PC-9 (cell line): ENCODE data around the gene NUP43. TPM values are rescaled to one million over a fixed set of nuclear protein-coding genes. Genes with fewer than 3 reads are reported as not detected.

ENCODE experiments used
- BruUV-seq: library from RNA; stranded (reverse); fragments of 400-500 nt; replicated peaks from 2 replicates; lab custom pipeline; 2021; lab: Mats Ljungman, UMichigan
- CTCF ChIA-PET: fragments of 300-600 bp; sonication (Branson Sonifier 250); formaldehyde crosslinking; loops from one replicate; lab custom pipeline; 2022; ENCODE audit warnings: antibody characterized with exemption; lab: Charles Lee
- POLR2A ChIA-PET: fragments of 300-600 bp; sonication (Branson Sonifier 250); formaldehyde crosslinking; loops from one replicate; lab custom pipeline; 2022; ENCODE audit warnings: antibody characterized with exemption; ENCODE audit not compliant: unreplicated experiment; lab: Charles Lee
- DNase-seq, 2 experiments: peaks; one replicate each; pipeline versions ENCODE4 v3.0.0 to v3.0.0-alpha.2; 2015 to 2022; ENCODE audit warnings: mixed read lengths in 1 of 2
- H2AFZ ChIP-seq: fragments of 200-600 bp; sonication (generic); 2 replicates; pipeline ENCODE4 v1.8.1; 2017; ENCODE audit warnings: antibody characterized with exemption
- H3F3A ChIP-seq: fragments of 200-600 bp; sonication (generic); 2 replicates; pipeline ENCODE4 v1.8.1; 2017; ENCODE audit warnings: antibody characterized with exemption, mild to moderate bottlenecking, low read depth; ENCODE audit not compliant: insufficient read depth
- H3K27ac ChIP-seq: fragments of 200-600 bp; sonication (generic); 2 replicates; pipeline ENCODE4 v1.6.1; 2016; ENCODE audit warnings: mixed run types
- H3K27me3 ChIP-seq: fragments of 200-600 bp; sonication (generic); 2 replicates; pipeline ENCODE4 v1.6.1; 2016; ENCODE audit warnings: low read depth, mixed run types; ENCODE audit not compliant: insufficient read depth
- H3K36me3 ChIP-seq: fragments of 200-600 bp; sonication (generic); 2 replicates; pipeline ENCODE4 v1.6.1; 2016; ENCODE audit warnings: low read depth, mixed run types
- H3K4me1 ChIP-seq: fragments of 200-600 bp; sonication (generic); replicated peaks from 2 replicates; pipeline ENCODE4 v1.6.1; 2016; ENCODE audit warnings: mixed run types; ENCODE audit not compliant: insufficient read depth
- H3K4me2 ChIP-seq: fragments of 200-600 bp; sonication (generic); 2 replicates; pipeline ENCODE4 v1.6.1; 2017; ENCODE audit warnings: mixed run types
- H3K4me3 ChIP-seq: fragments of 200-600 bp; sonication (generic); 2 replicates; pipeline ENCODE4 v1.6.1; 2016; ENCODE audit warnings: mixed run types
- H3K79me2 ChIP-seq: fragments of 200-600 bp; sonication (generic); 2 replicates; pipeline ENCODE4 v1.6.1; 2017; ENCODE audit warnings: low read depth, mixed run types
- H3K9me2 ChIP-seq: fragments of 200-600 bp; sonication (generic); 2 replicates; pipeline ENCODE4 v1.8.1; 2017; ENCODE audit warnings: mild to moderate bottlenecking; ENCODE audit not compliant: insufficient read depth
- H3K9me3 ChIP-seq: fragments of 200-600 bp; sonication (generic); 2 replicates; pipeline ENCODE4 v1.8.1; 2016; ENCODE audit warnings: low read depth; ENCODE audit not compliant: insufficient read depth
- H4K20me1 ChIP-seq: fragments of 200-600 bp; sonication (generic); 2 replicates; pipeline ENCODE4 v1.8.1; 2017; ENCODE audit not compliant: insufficient read depth
- CTCF ChIP-seq: fragments of 200-600 bp; sonication (generic); conservative IDR thresholded peaks from 2 replicates; pipeline ENCODE4 v1.6.1; 2017; ENCODE audit warnings: mixed run types, antibody characterized with exemption, mild to moderate bottlenecking, moderate library complexity
- EZH2 ChIP-seq: fragments of 200-600 bp; sonication (generic); IDR thresholded peaks from 2 replicates; pipeline ENCODE4 v1.8.0; 2017; ENCODE audit warnings: antibody characterized with exemption, low read depth
- intact Hi-C: fragments of 100-400 bp; cut with micrococcal nuclease; formaldehyde crosslinking; loops from one replicate; pipeline ENCODE4 v1.10.0; 2022; ENCODE audit not compliant: unreplicated experiment
- total RNA-seq: library from RNA; stranded (reverse); gene quantifications from 2 replicates; pipeline ENCODE4 v1.2.3, GENCODE V29; 2021

Gene NUP43
- total RNA-seq, 1 experiment from 2014 or later = 36.2 TPM

GRCh38 chr6:149771925-149772324, 25.6 kb upstream of the NUP43 start:
- H3K9me3 ChIP-seq = no peaks in the 10 kb centered on the region
- peaks cover 4% of the 10 kb centered on the region; the same call in 1 of the 2 replicates for H3K36me3 ChIP-seq
- TF ChIP-seq CTCF = no peak
- no peak for TF ChIP-seq EZH2
- no peak overlapping the region for H2AFZ ChIP-seq
- intact Hi-C loops = no loop called here
- no peak for DNase-seq
- H3K4me1 ChIP-seq = peaks cover 2% of the 10 kb centered on the region
- H4K20me1 ChIP-seq = no peaks in the 10 kb centered on the region
- ChIA-PET CTCF (no interaction called here), POLR2A (no interaction called here)
- H3K79me2 ChIP-seq = peaks cover 14% of the 10 kb centered on the region; the same call in 1 of the 2 replicates
- H3K4me2 ChIP-seq = no peak overlapping the region
- H3K27ac ChIP-seq = no peak overlapping the region
- H3F3A ChIP-seq = no peaks in the 10 kb centered on the region
- BruUV-seq = no TSS peak
- no peaks in the 10 kb centered on the region for H3K27me3 ChIP-seq
- no peak overlapping the region for H3K4me3 ChIP-seq
- no peaks in the 10 kb centered on the region for H3K9me2 ChIP-seq

GRCh38 chr6:149771185-149771584, 24.9 kb upstream of the NUP43 start:
- Histone ChIP-seq H4K20me1 (no peaks in the 10 kb centered on the region), H3K36me3 (peaks cover 10% of the 10 kb centered on the region; the same call in 1 of the 2 replicates), H3K4me2 (no peak overlapping the region), H3K4me1 (peaks cover 7% of the 10 kb centered on the region), H3K27ac (no peak overlapping the region), H3K79me2 (peaks cover 18% of the 10 kb centered on the region; the same call in 1 of the 2 replicates), H3K9me2 (no peaks in the 10 kb centered on the region), H2AFZ (no peak overlapping the region), H3K27me3 (no peaks in the 10 kb centered on the region), H3K4me3 (no peak overlapping the region), H3F3A (peaks cover 6% of the 10 kb centered on the region; the same call in 1 of the 2 replicates), H3K9me3 (peaks cover 6% of the 10 kb centered on the region; the same call in 1 of the 2 replicates)
- CTCF ChIA-PET = no interaction called here
- POLR2A ChIA-PET = no interaction called here
- no peak for TF ChIP-seq CTCF
- no peak for TF ChIP-seq EZH2
- no TSS peak for BruUV-seq
- DNase-seq = no peak
- intact Hi-C loops = no loop called here

- peaks cover 9% of the 10 kb centered on the region; the same call in 1 of the 2 replicates for H3K9me3 ChIP-seq
- intact Hi-C loops = no loop called here
- DNase-seq = no peak
- peaks cover 7% of the 10 kb centered on the region for H3K4me1 ChIP-seq
- H3F3A ChIP-seq = peaks cover 12% of the 10 kb centered on the region; the same call in 1 of the 2 replicates
- H3K9me2 ChIP-seq = no peaks in the 10 kb centered on the region
- H3K79me2 ChIP-seq = peaks cover 18% of the 10 kb centered on the region; the same call in 1 of the 2 replicates
- peaks cover 9% of the 10 kb centered on the region; the same call in 1 of the 2 replicates for H3K36me3 ChIP-seq
- ChIA-PET CTCF (no interaction called here), POLR2A (no interaction called here)
- BruUV-seq = no TSS peak
- no peak for TF ChIP-seq CTCF
- TF ChIP-seq EZH2 = no peak
- no peaks in the 10 kb centered on the region for H4K20me1 ChIP-seq
- no peak overlapping the region for H3K27ac ChIP-seq
- no peaks in the 10 kb centered on the region for H3K27me3 ChIP-seq
- no peak overlapping the region for H3K4me3 ChIP-seq
- no peak overlapping the region for H3K4me2 ChIP-seq
- H2AFZ ChIP-seq = no peak overlapping the region
These were observed 23.3 kb upstream of the NUP43 start for GRCh38 chr6:149769676-149770075.
